MCF 10A (cell line): Measurements from ENCODE around the gene ST7. TPM values are rescaled to one million over a fixed set of nuclear protein-coding genes. Genes with fewer than 3 reads are reported as not detected.

Source experiments
- BruUV-seq: library from RNA; stranded (reverse); fragments of 400-500 nt; replicated peaks from 2 replicates; lab custom pipeline; 2021; lab: Mats Ljungman, UMichigan
- CTCF ChIA-PET: fragments of 300-600 bp; sonication (Branson Sonifier 250); formaldehyde crosslinking; extraction: SDS; loops from one replicate; lab custom pipeline; 2021; ENCODE audit warnings: antibody characterized with exemption, inconsistent platforms; lab: Yijun Ruan, JAX
- POLR2A ChIA-PET: fragments of 300-600, 350-650 bp; sonication (Branson Sonifier 250); formaldehyde crosslinking; extraction: SDS; loops from one replicate; lab custom pipeline; 2020; ENCODE audit warnings: antibody characterized with exemption, inconsistent platforms; lab: Yijun Ruan, JAX
- DNase-seq: peaks from one replicate; pipeline ENCODE4 v3.0.0-alpha.2; 2018; ENCODE audit not compliant: unreplicated experiment
- H3K27ac Mint-ChIP-seq: one replicate; pipeline ENCODE4 v1.8.0; 2022; ENCODE audit warnings: mild to moderate bottlenecking, low read depth, mixed read lengths; ENCODE audit not compliant: unreplicated experiment
- H3K27me3 Mint-ChIP-seq: one replicate; pipeline ENCODE4 v1.8.0; 2022; ENCODE audit warnings: mixed read lengths; ENCODE audit not compliant: insufficient read depth, unreplicated experiment
- H3K36me3 Mint-ChIP-seq: one replicate; pipeline ENCODE4 v1.8.0; 2022; ENCODE audit warnings: mild to moderate bottlenecking, moderate library complexity, mixed read lengths; ENCODE audit not compliant: insufficient read depth, unreplicated experiment
- H3K4me1 Mint-ChIP-seq: one replicate; pipeline ENCODE4 v1.8.0; 2022; ENCODE audit warnings: mixed read lengths; ENCODE audit not compliant: insufficient read depth, unreplicated experiment
- H3K4me3 Mint-ChIP-seq: one replicate; pipeline ENCODE4 v1.8.0; 2022; ENCODE audit warnings: mild to moderate bottlenecking, moderate library complexity, mixed read lengths; ENCODE audit not compliant: unreplicated experiment
- H3K9me3 Mint-ChIP-seq: one replicate; pipeline ENCODE4 v1.8.0; 2022; ENCODE audit warnings: mixed read lengths; ENCODE audit not compliant: unreplicated experiment
- CTCF ChIP-seq: fragments of 200-600 bp; IDR thresholded peaks from one replicate; pipeline ENCODE4 v1.8.0; 2022; ENCODE audit warnings: antibody characterized with exemption, mild to moderate bottlenecking; ENCODE audit not compliant: unreplicated experiment
- intact Hi-C: fragments of 100-400 bp; cut with micrococcal nuclease; formaldehyde crosslinking; loops from 2 replicates; pipeline ENCODE4 v1.14.1; 2022
- total RNA-seq: library from RNA; stranded (reverse); gene quantifications from 2 replicates; pipeline ENCODE4 v1.2.3, GENCODE V29; 2022

The ST7 gene
- total RNA-seq, 1 experiment from 2014 or later: 18.5 TPM

GRCh38 chr7:117110480-117111315 lies 157.4 kb downstream of the ST7 start:
- Mint-ChIP-seq H3K4me3 (no peak overlapping the region), H3K36me3 (peaks cover 2% of the 10 kb centered on the region), H3K4me1 (no peaks in the 10 kb centered on the region), H3K9me3 (no peaks in the 10 kb centered on the region), H3K27ac (no peak overlapping the region), H3K27me3 (no peaks in the 10 kb centered on the region)
- no TSS peak for BruUV-seq
- intact Hi-C loops: no loop called here
- TF ChIP-seq CTCF: no peak
- POLR2A ChIA-PET: no interaction called here
- CTCF ChIA-PET: interaction anchor here (0.6 to 1.4 kb wide), 4 partner anchors 8 to 121 kb away, joined by 3 to 5 read pairs (median 4); no protein-coding TSS in a partner anchor
- no peak for DNase-seq

DNA sequence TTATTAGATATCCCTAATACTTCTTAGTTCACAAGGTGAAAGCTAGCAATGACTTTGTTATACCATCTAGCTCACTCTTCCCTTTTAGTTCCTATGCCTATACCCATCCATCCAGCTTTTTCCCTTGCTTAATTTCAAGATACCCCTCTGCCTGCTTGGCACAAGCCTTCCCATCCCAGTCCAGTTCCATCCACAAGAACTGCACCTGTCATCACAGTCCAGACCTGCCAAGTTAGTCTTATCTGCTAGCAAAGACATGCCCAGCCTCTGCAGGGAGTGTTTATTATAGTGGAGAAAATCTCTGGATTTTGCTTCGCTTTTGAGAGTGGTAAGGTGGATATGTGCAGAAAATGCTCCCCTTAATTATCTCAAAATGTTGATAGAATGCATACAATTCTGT lies 158.2 kb downstream of the ST7 start:
- TF ChIP-seq CTCF: no peak
- no peak overlapping the region for H3K4me3 Mint-ChIP-seq
- POLR2A ChIA-PET: no interaction called here
- CTCF ChIA-PET: interaction anchor here (0.6 to 1.4 kb wide), 4 partner anchors 7 to 120 kb away, joined by 3 to 5 read pairs (median 4); no protein-coding TSS in a partner anchor
- intact Hi-C loops: no loop called here
- no peaks in the 10 kb centered on the region for H3K4me1 Mint-ChIP-seq
- H3K27me3 Mint-ChIP-seq: no peaks in the 10 kb centered on the region
- DNase-seq: no peak
- H3K27ac Mint-ChIP-seq: no peak overlapping the region
- peaks cover 6% of the 10 kb centered on the region for H3K36me3 Mint-ChIP-seq
- BruUV-seq: no TSS peak
- H3K9me3 Mint-ChIP-seq: no peaks in the 10 kb centered on the region

GRCh38 chr7:117112640-117113039 lies 159.3 kb downstream of the ST7 start:
- peaks cover 6% of the 10 kb centered on the region for H3K36me3 Mint-ChIP-seq
- no peaks in the 10 kb centered on the region for H3K4me1 Mint-ChIP-seq
- no peak overlapping the region for H3K4me3 Mint-ChIP-seq
- DNase-seq: no peak
- intact Hi-C loops: no loop called here
- no peak for TF ChIP-seq CTCF
- ChIA-PET CTCF (interaction anchor here (1.2 kb wide), 1 partner anchor 123 kb away, joined by 3 read pairs; no protein-coding TSS in a partner anchor), POLR2A (no interaction called here)
- no peaks in the 10 kb centered on the region for H3K9me3 Mint-ChIP-seq
- no peaks in the 10 kb centered on the region for H3K27me3 Mint-ChIP-seq
- no TSS peak for BruUV-seq
- no peak overlapping the region for H3K27ac Mint-ChIP-seq

DNA sequence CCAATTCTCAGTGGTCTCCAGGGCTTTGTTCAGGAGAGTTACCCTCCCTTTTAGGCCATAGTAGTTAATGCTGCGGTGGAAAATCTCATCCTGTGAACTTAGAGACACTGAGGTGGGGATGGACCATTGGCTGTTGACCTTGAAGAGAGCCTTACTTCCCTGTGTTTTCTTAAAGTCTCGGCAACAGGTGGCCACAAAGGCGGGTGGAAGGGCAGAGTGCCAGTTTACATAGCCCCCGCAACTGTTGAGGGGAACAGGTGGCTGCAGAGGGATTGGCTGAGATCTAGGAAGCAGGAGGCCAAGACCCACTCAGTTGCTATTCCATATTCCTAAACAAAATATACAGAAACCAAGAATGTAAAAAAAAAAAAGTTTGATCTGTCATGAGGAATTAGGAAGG lies 160.6 kb downstream of the ST7 start:
- POLR2A ChIA-PET: no interaction called here
- BruUV-seq: no TSS peak
- no peaks in the 10 kb centered on the region for H3K4me1 Mint-ChIP-seq
- DNase-seq: no peak
- H3K27ac Mint-ChIP-seq: no peak overlapping the region
- H3K9me3 Mint-ChIP-seq: no peaks in the 10 kb centered on the region
- H3K36me3 Mint-ChIP-seq: peaks cover 6% of the 10 kb centered on the region
- H3K27me3 Mint-ChIP-seq: no peaks in the 10 kb centered on the region
- intact Hi-C loops: no loop called here
- CTCF ChIA-PET: interaction anchor here (14.8 kb wide), 1 partner anchor 127 kb away, joined by 278 read pairs; no protein-coding TSS in a partner anchor
- no peak for TF ChIP-seq CTCF
- H3K4me3 Mint-ChIP-seq: no peak overlapping the region
